MM.1S (cell line): ENCODE results near the gene ING1.
"Not testable (repeated sequence)": the region's sequence is repeated elsewhere in the genome, so short reads cannot be mapped to it uniquely, and the experiment has no call there.

Experiments used
- CTCF ChIP-seq: fragments of 300-600 bp; sonication (generic); IDR thresholded peaks from 2 replicates; pipeline ENCODE4 v1.5.1; 2016; ENCODE audit warnings: antibody characterized with exemption, low read length, mixed read lengths
- EZH2 ChIP-seq: fragments of 300-600 bp; sonication (generic); optimal IDR thresholded peaks from 2 replicates; pipeline ENCODE3; 2017; ENCODE audit warnings: low read depth, mild to moderate bottlenecking, antibody characterized with exemption, low read length, mixed read lengths
- EZH2phosphoT487 ChIP-seq: fragments of 300-600 bp; sonication (generic); IDR thresholded peaks from 2 replicates; pipeline ENCODE4 v1.6.1; 2018; ENCODE audit warnings: antibody characterized with exemption, low read length

DNA sequence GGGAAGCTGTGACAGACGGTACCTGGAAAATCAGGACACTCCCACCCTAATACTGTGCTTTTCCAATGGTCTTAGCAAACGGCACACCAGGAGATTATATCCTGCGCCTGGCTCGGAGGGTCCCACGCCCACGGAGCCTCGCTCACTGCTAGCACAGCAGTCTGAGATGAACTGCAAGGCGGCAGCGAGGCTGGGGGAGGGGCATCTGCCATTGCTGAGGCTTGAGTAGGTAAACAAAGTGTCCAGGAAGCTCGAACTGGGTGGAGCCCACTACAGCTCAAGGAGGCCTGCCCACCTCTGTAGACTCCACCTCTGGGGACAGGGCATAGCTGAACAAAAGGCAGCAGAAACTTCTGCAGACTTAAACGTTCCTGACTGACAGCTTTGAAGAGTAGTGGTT, 43.7 kb upstream of the ING1 start:
- not testable (repeated sequence) for TF ChIP-seq CTCF, EZH2phosphoT487, EZH2
